ENCODE measurements around the gene CCDC152. TPM values are rescaled to one million over a fixed set of nuclear protein-coding genes. Genes with fewer than 3 reads are reported as not detected.

CCDC152 gene
- total RNA-seq, 1 experiment from 2014 or later: not detected

DNA sequence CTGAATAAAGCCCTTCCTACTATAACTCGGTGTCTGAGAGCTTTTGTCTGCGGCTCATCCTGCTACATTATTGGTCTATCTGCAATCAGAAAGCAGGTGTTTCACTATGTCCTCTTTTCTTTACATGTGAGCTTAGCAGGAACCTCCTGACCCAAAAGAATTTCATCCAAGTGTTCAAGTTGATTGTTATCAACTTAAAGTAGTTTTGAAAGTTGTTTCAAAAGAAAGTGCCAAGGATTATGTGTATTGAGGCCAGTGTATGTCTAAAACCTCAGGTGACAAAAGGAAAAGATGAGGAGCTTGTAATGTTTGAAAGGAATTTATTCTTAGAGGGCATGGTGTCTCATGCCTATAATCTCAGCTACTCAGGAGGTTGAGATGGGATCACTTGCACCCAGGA lies 63.1 kb downstream of the CCDC152 start:
- H3K4me3 Mint-ChIP-seq (ENCODE audit: unreplicated experiment): no peak overlapping the region
- Histone ChIP-seq H3K27me3 (replicated peaks; ENCODE audit: control insufficient read depth, insufficient read depth, low read length) (no peaks in the 10 kb centered on the region), H3K4me1 (no peaks in the 10 kb centered on the region), H3K9me3 (no peaks in the 10 kb centered on the region), H3K4me3 (ENCODE audit: low read depth, low read length) (no peak overlapping the region), H3K36me3 (ENCODE audit: control insufficient read depth, insufficient read depth, low read length) (no peaks in the 10 kb centered on the region)
- no peak overlapping the region for H3K27ac Mint-ChIP-seq (ENCODE audit: unreplicated experiment)
- intact Hi-C loops (cut with micrococcal nuclease; ENCODE audit: unreplicated experiment): loop anchor here (10.0 kb wide), 1 partner anchor 195 kb away; no protein-coding TSS in a partner anchor
- POLR2A ChIA-PET: no interaction called here
- TF ChIP-seq, protein P1, sequence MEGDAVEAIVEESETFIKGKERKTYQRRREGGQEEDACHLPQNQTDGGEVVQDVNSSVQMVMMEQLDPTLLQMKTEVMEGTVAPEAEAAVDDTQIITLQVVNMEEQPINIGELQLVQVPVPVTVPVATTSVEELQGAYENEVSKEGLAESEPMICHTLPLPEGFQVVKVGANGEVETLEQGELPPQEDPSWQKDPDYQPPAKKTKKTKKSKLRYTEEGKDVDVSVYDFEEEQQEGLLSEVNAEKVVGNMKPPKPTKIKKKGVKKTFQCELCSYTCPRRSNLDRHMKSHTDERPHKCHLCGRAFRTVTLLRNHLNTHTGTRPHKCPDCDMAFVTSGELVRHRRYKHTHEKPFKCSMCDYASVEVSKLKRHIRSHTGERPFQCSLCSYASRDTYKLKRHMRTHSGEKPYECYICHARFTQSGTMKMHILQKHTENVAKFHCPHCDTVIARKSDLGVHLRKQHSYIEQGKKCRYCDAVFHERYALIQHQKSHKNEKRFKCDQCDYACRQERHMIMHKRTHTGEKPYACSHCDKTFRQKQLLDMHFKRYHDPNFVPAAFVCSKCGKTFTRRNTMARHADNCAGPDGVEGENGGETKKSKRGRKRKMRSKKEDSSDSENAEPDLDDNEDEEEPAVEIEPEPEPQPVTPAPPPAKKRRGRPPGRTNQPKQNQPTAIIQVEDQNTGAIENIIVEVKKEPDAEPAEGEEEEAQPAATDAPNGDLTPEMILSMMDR (IDR thresholded peaks at IDR 0.05; ENCODE audit: insufficient read depth in 1 of 2, low read depth in 1 of 2, low read length in 1 of 2, severe bottlenecking in 1 of 2, unreplicated experiment in 1 of 2): no peak
- peaks cover 10% of the 10 kb centered on the region for H3K9me3 Mint-ChIP-seq (ENCODE audit: unreplicated experiment)
- H3K36me3 Mint-ChIP-seq (ENCODE audit: insufficient read depth, unreplicated experiment): no peaks in the 10 kb centered on the region
- CTCF ChIA-PET: no interaction called here
- H3K4me1 Mint-ChIP-seq (ENCODE audit: low read depth, unreplicated experiment): peaks cover 7% of the 10 kb centered on the region
- BruUV-seq (replicated peaks): no TSS peak
- DNase-seq: no peak
- no peaks in the 10 kb centered on the region for H3K27me3 Mint-ChIP-seq (ENCODE audit: insufficient read depth, unreplicated experiment)

DNA sequence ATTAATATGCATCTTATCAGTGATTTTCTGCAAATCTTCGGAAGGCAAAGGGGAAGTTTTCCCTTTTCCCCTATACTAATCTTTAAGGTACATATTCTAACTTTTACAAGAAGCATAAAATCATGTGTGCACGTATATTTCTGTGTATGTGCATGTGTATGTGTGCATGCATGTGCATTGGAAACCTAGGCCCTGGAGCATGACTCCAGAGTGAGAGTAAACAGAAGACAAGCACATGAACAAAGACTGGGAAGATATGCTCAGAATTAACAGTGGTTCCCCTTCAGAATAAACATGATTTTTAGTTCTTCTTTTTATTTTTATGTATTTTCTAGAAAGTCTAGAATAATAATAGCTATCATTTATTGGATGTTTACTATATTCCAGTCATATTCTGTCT lies 65.9 kb downstream of the CCDC152 start:
- H3K4me1 ChIP-seq: no peaks in the 10 kb centered on the region
- H3K27me3 ChIP-seq (replicated peaks; ENCODE audit: control insufficient read depth, insufficient read depth, low read length): no peaks in the 10 kb centered on the region
- DNase-seq: no peak
- Mint-ChIP-seq H3K27me3 (ENCODE audit: insufficient read depth, unreplicated experiment) (no peaks in the 10 kb centered on the region), H3K4me3 (ENCODE audit: unreplicated experiment) (no peak overlapping the region), H3K4me1 (ENCODE audit: low read depth, unreplicated experiment) (peaks cover 7% of the 10 kb centered on the region), H3K36me3 (ENCODE audit: insufficient read depth, unreplicated experiment) (no peaks in the 10 kb centered on the region), H3K27ac (ENCODE audit: unreplicated experiment) (no peak overlapping the region), H3K9me3 (ENCODE audit: unreplicated experiment) (peaks cover 10% of the 10 kb centered on the region)
- no peak overlapping the region for H3K4me3 ChIP-seq (ENCODE audit: low read depth, low read length)
- TF ChIP-seq, protein P1 (IDR thresholded peaks at IDR 0.05; ENCODE audit: insufficient read depth in 1 of 2, low read depth in 1 of 2, low read length in 1 of 2, severe bottlenecking in 1 of 2, unreplicated experiment in 1 of 2): no peak
- POLR2A ChIA-PET: no interaction called here
- CTCF ChIA-PET: no interaction called here
- H3K9me3 ChIP-seq: no peaks in the 10 kb centered on the region
- BruUV-seq (replicated peaks): no TSS peak
- H3K36me3 ChIP-seq (ENCODE audit: control insufficient read depth, insufficient read depth, low read length): no peaks in the 10 kb centered on the region
- intact Hi-C loops (cut with micrococcal nuclease; ENCODE audit: unreplicated experiment): no loop called here

DNA sequence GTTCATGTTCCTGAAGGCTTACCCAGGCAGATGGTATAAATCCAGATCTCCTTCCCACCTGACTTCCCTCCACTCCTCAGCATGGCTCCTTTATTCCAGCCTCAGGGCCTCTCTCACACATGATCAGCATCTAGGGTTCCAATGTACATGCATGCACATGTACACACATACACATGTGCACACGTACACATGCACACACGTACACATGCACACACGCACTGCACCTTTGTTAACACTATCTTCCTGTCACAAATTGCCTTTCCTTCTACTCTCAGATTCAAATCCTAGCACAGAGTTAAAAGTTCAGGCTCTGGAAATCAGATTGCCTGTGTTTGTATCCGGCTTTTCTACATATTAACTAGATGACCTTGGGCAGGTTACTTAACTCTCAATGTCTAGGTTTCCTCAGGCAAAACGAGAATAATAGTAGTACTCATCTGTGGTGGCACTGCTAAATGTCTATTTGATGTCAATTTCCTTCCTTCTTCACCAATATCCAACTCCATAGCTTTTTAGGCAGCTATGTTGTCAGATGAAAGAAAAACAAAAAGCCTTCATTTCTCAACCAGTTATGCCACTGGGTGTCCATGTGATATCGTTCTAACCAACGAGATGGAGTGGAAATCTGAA lies 67.8 kb downstream of the CCDC152 start:
- Mint-ChIP-seq H3K4me3 (ENCODE audit: unreplicated experiment) (no peak overlapping the region), H3K27ac (ENCODE audit: unreplicated experiment) (no peak overlapping the region), H3K36me3 (ENCODE audit: insufficient read depth, unreplicated experiment) (no peaks in the 10 kb centered on the region), H3K9me3 (ENCODE audit: unreplicated experiment) (peaks cover 1% of the 10 kb centered on the region), H3K4me1 (ENCODE audit: low read depth, unreplicated experiment) (peaks cover 7% of the 10 kb centered on the region), H3K27me3 (ENCODE audit: insufficient read depth, unreplicated experiment) (no peaks in the 10 kb centered on the region)
- no peak for DNase-seq
- Histone ChIP-seq H3K36me3 (ENCODE audit: control insufficient read depth, insufficient read depth, low read length) (no peaks in the 10 kb centered on the region), H3K4me1 (no peaks in the 10 kb centered on the region), H3K9me3 (no peaks in the 10 kb centered on the region), H3K27me3 (replicated peaks; ENCODE audit: control insufficient read depth, insufficient read depth, low read length) (no peaks in the 10 kb centered on the region), H3K4me3 (ENCODE audit: low read depth, low read length) (no peak overlapping the region)
- TF ChIP-seq, protein P1 (IDR thresholded peaks at IDR 0.05; ENCODE audit: insufficient read depth in 1 of 2, low read depth in 1 of 2, low read length in 1 of 2, severe bottlenecking in 1 of 2, unreplicated experiment in 1 of 2): no peak
- intact Hi-C loops (cut with micrococcal nuclease; ENCODE audit: unreplicated experiment): no loop called here
- POLR2A ChIA-PET: no interaction called here
- BruUV-seq (replicated peaks): no TSS peak
- CTCF ChIA-PET: no interaction called here

All from Caco-2 (cell line).